Neural progenitor cell (in vitro differentiated cells): ENCODE measurements around the gene APOL3.

Experiments
- EZH2 ChIP-seq: fragments of 200-600 bp; sonication (generic); IDR thresholded peaks from 2 replicates; pipeline ENCODE4 v1.6.1; 2017; ENCODE audit warnings: antibody characterized with exemption, mild to moderate bottlenecking, moderate library complexity
- TF ChIP-seq, protein P1 (sequence below): fragments of 200-600 bp; sonication (generic); IDR thresholded peaks from 2 replicates; pipeline ENCODE4 v1.5.1; 2017; ENCODE audit warnings: antibody characterized with exemption, mild to moderate bottlenecking

GRCh38 chr22:36104435-36104834 lies 56.1 kb downstream of the APOL3 start:
- TF ChIP-seq, protein P1, sequence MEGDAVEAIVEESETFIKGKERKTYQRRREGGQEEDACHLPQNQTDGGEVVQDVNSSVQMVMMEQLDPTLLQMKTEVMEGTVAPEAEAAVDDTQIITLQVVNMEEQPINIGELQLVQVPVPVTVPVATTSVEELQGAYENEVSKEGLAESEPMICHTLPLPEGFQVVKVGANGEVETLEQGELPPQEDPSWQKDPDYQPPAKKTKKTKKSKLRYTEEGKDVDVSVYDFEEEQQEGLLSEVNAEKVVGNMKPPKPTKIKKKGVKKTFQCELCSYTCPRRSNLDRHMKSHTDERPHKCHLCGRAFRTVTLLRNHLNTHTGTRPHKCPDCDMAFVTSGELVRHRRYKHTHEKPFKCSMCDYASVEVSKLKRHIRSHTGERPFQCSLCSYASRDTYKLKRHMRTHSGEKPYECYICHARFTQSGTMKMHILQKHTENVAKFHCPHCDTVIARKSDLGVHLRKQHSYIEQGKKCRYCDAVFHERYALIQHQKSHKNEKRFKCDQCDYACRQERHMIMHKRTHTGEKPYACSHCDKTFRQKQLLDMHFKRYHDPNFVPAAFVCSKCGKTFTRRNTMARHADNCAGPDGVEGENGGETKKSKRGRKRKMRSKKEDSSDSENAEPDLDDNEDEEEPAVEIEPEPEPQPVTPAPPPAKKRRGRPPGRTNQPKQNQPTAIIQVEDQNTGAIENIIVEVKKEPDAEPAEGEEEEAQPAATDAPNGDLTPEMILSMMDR: peak; percentile 38
- TF ChIP-seq EZH2: no peak
